GM21423 (cell line): ENCODE results near the gene ESRRA.

ENCODE experiments used
- ATAC-seq: cut with Tn5 transposase; IDR thresholded peaks from one replicate; pipeline ENCODE4 v1.9.1; 2021; ENCODE audit warnings: mild to moderate bottlenecking, moderate library complexity; ENCODE audit not compliant: unreplicated experiment

The ESRRA gene

GRCh38 chr11:64327375-64327774, 22.1 kb downstream of the ESRRA start:
- no peak for ATAC-seq

GRCh38 chr11:64327993-64328392, 22.7 kb downstream of the ESRRA start:
- ATAC-seq, result no peak

DNA sequence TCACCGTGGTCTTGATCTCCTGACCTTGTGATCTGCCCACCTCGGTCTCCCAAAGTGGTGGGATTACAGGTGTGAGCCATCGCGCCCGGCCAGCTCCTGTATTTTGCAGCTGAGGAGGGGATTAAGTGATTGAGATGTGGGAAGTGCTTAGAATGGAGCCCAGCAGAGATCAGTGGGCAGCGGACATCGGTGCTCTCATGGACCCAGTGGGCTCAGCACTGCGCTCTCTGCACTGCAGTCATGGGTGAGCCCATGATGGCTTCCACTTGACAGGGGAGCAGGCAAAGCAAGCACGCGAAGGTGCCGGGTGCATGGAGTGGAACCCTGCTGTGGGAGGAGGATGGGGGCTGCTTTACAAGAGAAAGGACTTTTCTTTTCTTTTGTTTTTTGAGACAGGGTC, 25.6 kb downstream of the ESRRA start:
- ATAC-seq, result no peak

- peak; percentile 41 for ATAC-seq
Observed at GRCh38 chr11:64331569-64332371, 26.4 kb downstream of the ESRRA start.

DNA sequence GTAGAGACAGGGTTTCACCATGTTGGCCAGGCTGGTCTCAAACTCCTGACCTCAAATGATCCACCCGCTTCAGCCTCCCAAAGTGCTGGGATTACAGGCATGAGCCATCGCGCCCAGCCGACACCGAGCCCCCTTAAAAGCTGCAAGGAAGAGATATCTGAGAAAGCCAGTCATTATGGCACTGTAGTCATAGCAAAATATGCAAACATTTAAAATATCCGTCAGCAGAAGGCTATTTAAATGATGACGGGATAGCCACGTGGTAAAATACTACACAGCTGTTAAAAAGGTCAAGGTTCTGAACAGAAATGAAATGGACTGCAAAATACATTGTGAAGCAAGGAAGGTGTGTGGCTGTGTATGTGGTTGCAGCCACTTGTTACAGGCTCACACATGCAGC, 28.2 kb downstream of the ESRRA start:
- ATAC-seq, result no peak

DNA sequence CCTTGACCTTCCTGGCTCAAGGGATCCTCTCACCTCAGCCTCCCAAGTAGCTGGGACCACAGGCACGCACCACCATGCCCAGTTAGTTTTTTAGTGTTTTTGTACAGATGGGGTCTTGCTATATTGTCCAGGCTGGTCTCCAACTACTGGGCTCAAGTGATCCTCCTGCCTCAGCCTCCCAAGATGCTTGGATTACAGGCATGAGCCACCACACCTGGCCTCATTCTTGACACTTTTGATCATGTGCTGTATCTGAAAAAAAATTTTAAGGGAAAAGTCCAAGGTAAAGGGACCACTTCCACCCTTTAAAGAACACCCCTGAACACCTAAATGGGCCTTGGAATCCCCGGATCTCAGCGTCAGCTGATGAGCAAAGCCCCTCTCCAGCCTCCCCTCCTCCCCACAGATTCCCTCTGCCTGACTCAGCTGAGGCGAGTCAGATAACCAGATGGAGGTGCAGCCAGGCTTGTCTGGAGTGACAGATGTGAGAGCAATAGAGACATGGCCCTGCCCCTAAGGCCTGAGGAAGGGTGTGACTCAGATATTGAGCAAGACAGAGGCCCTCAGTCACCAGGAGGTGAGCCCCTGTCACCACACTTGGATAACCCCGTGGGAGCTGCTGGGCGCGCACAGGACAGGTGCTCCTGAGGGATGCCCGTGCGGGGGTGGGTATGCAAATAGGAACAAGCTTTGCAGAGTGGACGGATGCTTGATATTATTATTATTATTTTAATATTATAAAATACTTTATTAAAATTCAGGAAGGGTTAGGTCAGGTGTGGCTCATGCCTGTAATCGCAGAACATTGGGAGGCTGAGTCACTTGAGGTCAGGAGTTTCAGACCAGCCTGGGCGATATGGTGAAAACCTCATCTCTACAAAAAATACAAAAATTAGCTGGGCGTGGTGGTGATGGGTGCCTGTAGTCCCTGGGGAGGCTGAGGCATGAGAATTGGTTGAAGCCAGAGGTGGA, 29.7 kb downstream of the ESRRA start:
- ATAC-seq, result peak; percentile 76

DNA sequence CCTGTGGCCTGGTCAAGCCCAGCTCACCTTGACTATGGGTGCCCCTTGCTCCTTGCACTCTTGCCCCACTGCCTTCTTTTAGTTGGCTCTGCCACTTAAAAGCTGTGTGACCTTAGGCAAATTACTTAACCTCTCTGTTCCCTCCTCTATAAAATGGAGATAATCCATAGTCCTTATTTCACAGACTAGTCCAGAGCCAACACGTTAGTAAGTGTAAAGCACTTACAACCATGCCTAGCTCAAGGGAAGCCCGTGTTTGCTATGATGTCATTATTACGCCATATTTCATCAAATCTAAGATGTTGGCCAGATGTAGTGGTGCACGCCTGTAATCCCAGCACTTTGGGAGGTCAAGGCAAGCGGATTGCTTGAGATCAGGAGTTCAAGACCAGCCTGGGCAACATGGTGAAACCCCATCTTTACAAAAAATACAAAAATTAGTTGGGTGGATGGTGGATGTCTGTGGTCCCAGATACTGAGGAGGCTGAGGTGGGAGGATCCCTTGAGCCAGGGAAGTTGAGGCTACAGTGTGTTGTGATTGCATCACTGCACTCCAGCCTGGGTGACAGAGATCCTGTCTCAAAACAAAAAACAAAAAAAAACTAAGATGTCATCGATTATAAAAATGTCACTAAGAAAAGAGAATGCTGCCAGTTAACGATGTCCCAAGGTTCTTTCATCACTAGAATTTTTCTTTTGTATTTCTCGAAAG, 32.4 kb downstream of the ESRRA start:
- no peak for ATAC-seq

DNA sequence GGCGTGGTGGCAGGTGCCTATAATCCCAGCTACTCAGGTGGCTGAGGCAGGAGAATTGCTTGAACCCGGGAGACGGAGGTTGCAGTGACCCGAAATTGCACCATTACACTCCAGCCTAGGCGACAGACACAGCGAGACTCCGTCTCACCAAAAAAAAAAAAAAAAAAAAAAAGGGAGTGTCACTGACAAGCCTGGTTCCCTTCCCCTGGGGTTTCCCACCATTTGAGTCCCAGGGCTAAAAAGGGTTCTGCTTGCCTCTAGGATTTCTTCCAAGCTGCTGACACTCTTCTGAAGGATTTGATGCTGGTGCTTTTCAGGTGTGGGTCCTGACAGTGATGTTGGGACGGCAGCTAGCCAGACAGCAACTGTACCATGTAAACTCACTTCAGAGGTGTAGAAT, 33.4 kb downstream of the ESRRA start:
- no peak for ATAC-seq

GRCh38 chr11:64339286-64339685, 34.0 kb downstream of the ESRRA start:
- ATAC-seq, result no peak

DNA sequence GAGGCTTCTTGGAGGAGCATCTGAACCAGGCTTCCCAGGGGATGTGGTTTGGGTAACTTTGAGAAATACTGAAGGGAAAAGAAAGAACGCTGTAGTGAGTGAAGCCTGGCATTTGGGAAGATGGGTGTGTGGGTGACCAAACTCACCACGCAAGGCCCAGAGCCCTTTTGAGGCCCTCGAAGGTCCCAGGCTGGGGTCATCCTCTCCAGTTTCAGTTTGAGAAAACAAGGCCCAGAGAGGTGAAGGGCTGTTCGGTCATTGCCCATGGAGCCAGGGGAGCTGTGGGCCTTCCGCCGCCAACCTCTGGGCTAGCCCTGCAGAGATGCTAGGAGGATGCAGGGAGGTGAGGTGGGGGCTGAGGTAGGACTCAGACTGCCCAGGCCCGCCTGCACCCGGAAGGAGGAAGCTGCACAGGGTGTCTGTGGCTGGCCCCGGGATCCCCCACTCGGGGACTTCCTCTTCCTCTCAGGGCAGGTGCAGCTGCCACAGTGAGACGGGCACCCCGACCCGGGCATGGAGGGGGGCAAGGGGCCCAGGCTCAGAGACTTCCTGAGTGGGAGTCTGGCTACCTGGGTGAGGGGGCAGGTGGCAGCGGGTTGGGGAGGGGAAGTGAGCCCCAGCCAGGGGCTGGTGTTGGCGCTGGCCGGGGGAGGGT, 34.6 kb downstream of the ESRRA start, which contains the start of gene CCDC88B:
TSS of gene CCDC88B (plus strand) at position 451 of the 655 bp plus-strand sequence. CDS start at position 514, 63 bp downstream.
- peak; percentile 37 for ATAC-seq

- no peak for ATAC-seq
Observed at GRCh38 chr11:64340671-64341335, 35.5 kb downstream of the ESRRA start.

GRCh38 chr11:64341429-64341828, 36.1 kb downstream of the ESRRA start:
- no peak for ATAC-seq

- peak; percentile 33 for ATAC-seq
Observed at GRCh38 chr11:64341851-64342791, 36.8 kb downstream of the ESRRA start.

GRCh38 chr11:64342869-64343745, 37.8 kb downstream of the ESRRA start:
- no peak for ATAC-seq

DNA sequence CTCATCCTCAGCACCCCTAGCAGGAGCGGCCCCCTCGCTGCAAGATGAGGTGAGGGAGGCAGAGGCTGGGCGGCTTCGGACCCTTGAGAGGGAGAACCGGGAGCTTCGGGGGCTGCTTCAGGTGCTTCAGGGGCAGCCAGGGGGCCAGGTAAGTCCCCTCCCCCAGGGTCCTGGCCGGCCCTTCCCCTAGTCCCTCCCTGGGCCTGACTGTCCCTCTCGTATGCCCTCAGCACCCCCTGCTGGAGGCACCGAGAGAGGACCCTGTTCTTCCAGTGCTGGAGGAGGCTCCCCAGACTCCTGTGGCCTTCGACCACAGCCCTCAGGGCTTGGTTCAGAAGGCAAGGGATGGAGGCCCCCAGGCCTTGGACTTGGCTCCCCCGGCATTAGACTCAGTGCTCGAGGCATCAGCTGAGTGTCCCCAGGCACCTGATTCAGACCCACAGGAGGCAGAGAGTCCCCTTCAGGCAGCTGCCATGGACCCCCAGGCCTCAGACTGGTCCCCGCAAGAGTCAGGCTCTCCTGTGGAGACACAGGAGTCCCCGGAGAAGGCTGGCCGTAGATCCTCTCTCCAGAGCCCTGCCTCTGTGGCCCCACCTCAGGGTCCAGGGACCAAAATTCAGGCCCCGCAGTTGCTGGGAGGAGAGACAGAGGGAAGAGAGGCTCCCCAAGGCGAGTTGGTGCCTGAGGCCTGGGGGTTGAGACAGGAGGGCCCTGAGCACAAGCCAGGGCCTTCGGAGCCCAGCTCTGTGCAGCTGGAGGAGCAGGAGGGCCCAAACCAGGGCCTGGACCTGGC, 38.6 kb downstream of the ESRRA start:
- ATAC-seq, result no peak

- ATAC-seq, result no peak
Observed at GRCh38 chr11:64344787-64345186, 39.5 kb downstream of the ESRRA start.

DNA sequence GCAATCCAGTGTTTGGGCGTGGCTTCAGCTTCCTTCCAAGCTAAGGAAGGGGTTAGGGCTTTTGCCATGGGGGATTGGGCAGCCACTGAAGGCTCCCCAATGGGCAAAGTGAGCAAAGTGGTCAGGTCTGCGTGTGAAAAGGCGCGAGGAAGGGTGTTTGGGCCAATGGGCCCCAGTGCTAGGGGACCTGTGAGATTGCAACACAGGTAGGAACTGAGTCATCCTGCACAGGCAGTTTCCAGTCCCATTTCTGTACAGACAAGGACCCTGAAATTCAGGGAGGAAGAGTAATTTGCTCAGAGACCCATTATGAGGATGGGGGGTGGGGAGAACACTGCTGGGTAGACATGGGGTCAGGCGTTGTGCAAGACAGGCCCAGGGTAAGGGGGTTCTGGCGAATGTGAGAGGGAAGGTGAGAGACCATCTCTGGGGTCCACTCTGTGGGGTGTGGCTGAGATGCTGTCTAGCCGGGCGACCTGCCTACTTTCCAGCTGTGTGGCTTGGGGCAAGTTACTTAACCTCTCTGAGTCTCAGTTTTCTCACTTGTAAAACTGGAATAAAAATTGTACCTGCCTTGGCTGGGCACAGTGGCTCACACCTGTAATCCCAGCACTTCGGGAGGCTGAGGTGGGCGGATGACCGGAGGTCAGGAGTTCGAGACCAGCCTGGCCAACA, 42.0 kb downstream of the ESRRA start:
- ATAC-seq, result no peak
